ENCODE results near the gene ST14. TPM values are rescaled to one million over a fixed set of nuclear protein-coding genes. Genes with fewer than 3 reads are reported as not detected.

The ST14 gene
- total RNA-seq, 1 experiment from 2014 or later: 1.8 TPM

GRCh38 chr11:130167146-130167545 is 7.6 kb downstream of the ST14 start:
- Histone ChIP-seq H3K4me1 (ENCODE audit: control insufficient read depth, insufficient read depth, low read length) (0 out of 2 replicates have a peak, but pooled peaks cover 5% of the 10 kb centered on the region), H3K27ac (ENCODE audit: low read length) (no peak overlapping the region), H3K27me3 (ENCODE audit: control insufficient read depth, insufficient read depth, low read length) (no peaks in the 10 kb centered on the region; the same call in 1 of the 2 replicates), H3K4me3 (ENCODE audit: low read depth in 2 of 2, low read length in 2 of 2) (no peak overlapping the region), H3K9me3 (ENCODE audit: control insufficient read depth, insufficient read depth, low read depth, low read length) (no peaks in the 10 kb centered on the region), H3K36me3 (ENCODE audit: control insufficient read depth, insufficient read depth, low read length) (no peaks in the 10 kb centered on the region)
- POLR2A ChIA-PET: no interaction called here
- intact Hi-C loops (cut with micrococcal nuclease; ENCODE audit: unreplicated experiment) (no loop called here), in situ Hi-C loops (cut with HindIII; ENCODE audit: low pct_unique_long_range_greater_than_20kb, low sequenced_read_pairs) (no loop called here)
- DNase-seq (ENCODE audit: low read depth, low spot score): no peak
- CTCF ChIA-PET: no interaction called here
- BruUV-seq (replicated peaks): no TSS peak
- no peak for TF ChIP-seq TCF7L2 (IDR thresholded peaks at IDR 0.05; ENCODE audit: low read depth, low read length)
- no peak for TF ChIP-seq SIN3A (IDR thresholded peaks at IDR 0.05; ENCODE audit: borderline replicate concordance, insufficient read depth, low read depth, low read length)
- TF ChIP-seq POLR2AphosphoS5 (IDR thresholded peaks at IDR 0.05; ENCODE audit: low read depth, low read length): no peak
- TF ChIP-seq, protein P1, sequence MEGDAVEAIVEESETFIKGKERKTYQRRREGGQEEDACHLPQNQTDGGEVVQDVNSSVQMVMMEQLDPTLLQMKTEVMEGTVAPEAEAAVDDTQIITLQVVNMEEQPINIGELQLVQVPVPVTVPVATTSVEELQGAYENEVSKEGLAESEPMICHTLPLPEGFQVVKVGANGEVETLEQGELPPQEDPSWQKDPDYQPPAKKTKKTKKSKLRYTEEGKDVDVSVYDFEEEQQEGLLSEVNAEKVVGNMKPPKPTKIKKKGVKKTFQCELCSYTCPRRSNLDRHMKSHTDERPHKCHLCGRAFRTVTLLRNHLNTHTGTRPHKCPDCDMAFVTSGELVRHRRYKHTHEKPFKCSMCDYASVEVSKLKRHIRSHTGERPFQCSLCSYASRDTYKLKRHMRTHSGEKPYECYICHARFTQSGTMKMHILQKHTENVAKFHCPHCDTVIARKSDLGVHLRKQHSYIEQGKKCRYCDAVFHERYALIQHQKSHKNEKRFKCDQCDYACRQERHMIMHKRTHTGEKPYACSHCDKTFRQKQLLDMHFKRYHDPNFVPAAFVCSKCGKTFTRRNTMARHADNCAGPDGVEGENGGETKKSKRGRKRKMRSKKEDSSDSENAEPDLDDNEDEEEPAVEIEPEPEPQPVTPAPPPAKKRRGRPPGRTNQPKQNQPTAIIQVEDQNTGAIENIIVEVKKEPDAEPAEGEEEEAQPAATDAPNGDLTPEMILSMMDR (IDR thresholded peaks at IDR 0.05): no peak
- no peak for TF ChIP-seq REST (IDR thresholded peaks at IDR 0.05; ENCODE audit: insufficient read depth in 1 of 2, low read depth in 2 of 2, low read length in 1 of 2)
- no peak for ATAC-seq

DNA sequence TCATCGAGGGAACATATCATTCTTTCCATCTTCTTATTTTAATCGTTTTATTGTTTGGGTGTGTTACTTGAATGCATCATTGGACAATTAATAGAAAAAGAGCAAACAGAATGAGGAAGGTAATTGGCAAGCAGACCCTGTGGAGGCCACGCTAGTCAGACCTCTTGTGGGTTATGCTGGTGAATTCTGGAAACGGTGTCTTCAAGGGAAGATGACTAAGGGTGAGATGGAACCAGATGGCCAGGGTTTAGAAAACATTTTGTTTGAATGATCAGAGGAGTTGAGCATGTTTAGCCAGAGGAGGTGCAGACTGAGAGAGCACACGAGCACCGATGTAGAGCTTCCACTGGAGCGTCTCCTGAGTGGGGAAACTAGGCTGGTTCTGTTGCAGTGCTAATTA is 8.5 kb downstream of the ST14 start:
- Histone ChIP-seq H3K9me3 (ENCODE audit: control insufficient read depth, insufficient read depth, low read depth, low read length) (no peaks in the 10 kb centered on the region), H3K4me3 (ENCODE audit: low read depth in 2 of 2, low read length in 2 of 2) (no peak overlapping the region), H3K27ac (ENCODE audit: low read length) (no peak overlapping the region), H3K27me3 (ENCODE audit: control insufficient read depth, insufficient read depth, low read length) (no peaks in the 10 kb centered on the region), H3K4me1 (ENCODE audit: control insufficient read depth, insufficient read depth, low read length) (0 out of 2 replicates have a peak, but pooled peaks cover 5% of the 10 kb centered on the region), H3K36me3 (ENCODE audit: control insufficient read depth, insufficient read depth, low read length) (no peaks in the 10 kb centered on the region)
- intact Hi-C loops (cut with micrococcal nuclease; ENCODE audit: unreplicated experiment): no loop called here
- ChIA-PET CTCF (no interaction called here), POLR2A (interaction anchor here (0.6 kb wide), 1 partner anchor 105 kb away, joined by 4 read pairs; no protein-coding TSS in a partner anchor)
- ATAC-seq: no peak
- in situ Hi-C loops (cut with HindIII; ENCODE audit: low pct_unique_long_range_greater_than_20kb, low sequenced_read_pairs): no loop called here
- no peak for DNase-seq (ENCODE audit: low read depth, low spot score)
- no peak for TF ChIP-seq SIN3A (IDR thresholded peaks at IDR 0.05; ENCODE audit: borderline replicate concordance, insufficient read depth, low read depth, low read length)
- no peak for TF ChIP-seq POLR2AphosphoS5 (IDR thresholded peaks at IDR 0.05; ENCODE audit: low read depth, low read length)
- no peak for TF ChIP-seq TCF7L2 (IDR thresholded peaks at IDR 0.05; ENCODE audit: low read depth, low read length)
- no peak for TF ChIP-seq REST (IDR thresholded peaks at IDR 0.05; ENCODE audit: insufficient read depth in 1 of 2, low read depth in 2 of 2, low read length in 1 of 2)
- TF ChIP-seq, protein P1 (IDR thresholded peaks at IDR 0.05): no peak
- no TSS peak for BruUV-seq (replicated peaks)
